ENCODE data around the gene MMP11.

GRCh38 chr22:23824476-23825245 lies 52.0 kb downstream of the MMP11 start:
- no peak for TF ChIP-seq CTCF (IDR thresholded peaks at IDR 0.05)
- TF ChIP-seq POLR2A (IDR thresholded peaks at IDR 0.05) = no peak
- no peak for TF ChIP-seq EP300 (IDR thresholded peaks at IDR 0.05)
